ENCODE data around the gene ISG20L2. TPM values are rescaled to one million over a fixed set of nuclear protein-coding genes. Genes with fewer than 3 reads are reported as not detected.
A peak's percentile ranks its signal among the peaks of the same experiment; 100 is the strongest.
"Not testable (repeated sequence)": the region's sequence is repeated elsewhere in the genome, so short reads cannot be mapped to it uniquely, and the experiment has no call there.

The ISG20L2 gene
- total RNA-seq, 1 donor from 2014 or later = 12.4 TPM

- intact Hi-C loops (cut with DNase I); DNase-seq (ENCODE audit: low spot score): not testable (repeated sequence)
Measured at GRCh38 chr1:156757572-156758253, 29.1 kb upstream of the ISG20L2 start.

GRCh38 chr1:156756355-156756754 lies 27.8 kb upstream of the ISG20L2 start:
- intact Hi-C loops (cut with DNase I) = no loop called here
- DNase-seq (ENCODE audit: low spot score) = no peak

DNA sequence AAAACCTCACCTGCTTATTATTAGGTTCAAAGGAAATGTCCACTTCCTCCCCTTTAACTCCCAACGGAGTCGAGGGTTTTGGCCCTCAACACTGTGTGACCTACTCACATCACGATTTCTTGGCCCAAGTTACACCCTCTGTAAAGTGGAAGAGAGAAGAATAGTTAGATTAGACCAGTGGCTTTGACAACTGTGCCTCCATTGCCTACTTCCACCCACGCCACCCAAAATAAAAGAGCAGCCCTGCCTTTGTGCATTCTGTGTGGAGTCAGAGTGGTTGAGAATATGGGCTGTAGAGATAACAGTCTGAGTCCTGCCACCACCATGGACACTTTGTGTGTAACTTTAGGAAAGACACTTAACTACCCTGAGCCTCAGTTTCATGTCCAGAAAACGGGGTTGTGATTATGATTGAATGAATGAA lies 27.0 kb upstream of the ISG20L2 start:
- intact Hi-C loops (cut with DNase I) = no loop called here
- peak; percentile 2 for DNase-seq (ENCODE audit: low spot score)

DNA sequence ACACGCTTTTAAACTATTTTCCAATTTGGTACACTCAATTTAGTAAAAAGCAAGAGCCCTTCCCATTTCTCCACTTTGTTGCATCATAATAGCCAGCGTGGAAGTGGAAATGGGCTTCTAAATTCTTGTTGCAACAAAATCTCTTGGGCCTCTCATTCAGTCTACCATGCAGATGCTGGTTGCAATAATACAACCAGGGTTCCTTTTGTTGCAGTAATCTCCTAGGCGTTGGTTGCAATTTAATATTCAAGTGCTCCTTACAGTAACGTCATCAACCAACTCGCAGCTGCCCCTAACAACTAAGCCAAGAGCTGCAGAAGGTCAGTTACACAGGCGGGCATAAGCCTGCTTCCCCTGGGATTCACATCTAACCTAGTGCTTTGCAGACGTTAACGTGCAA lies 25.7 kb upstream of the ISG20L2 start:
- intact Hi-C loops (cut with DNase I) = no loop called here
- DNase-seq (ENCODE audit: low spot score) = no peak

DNA sequence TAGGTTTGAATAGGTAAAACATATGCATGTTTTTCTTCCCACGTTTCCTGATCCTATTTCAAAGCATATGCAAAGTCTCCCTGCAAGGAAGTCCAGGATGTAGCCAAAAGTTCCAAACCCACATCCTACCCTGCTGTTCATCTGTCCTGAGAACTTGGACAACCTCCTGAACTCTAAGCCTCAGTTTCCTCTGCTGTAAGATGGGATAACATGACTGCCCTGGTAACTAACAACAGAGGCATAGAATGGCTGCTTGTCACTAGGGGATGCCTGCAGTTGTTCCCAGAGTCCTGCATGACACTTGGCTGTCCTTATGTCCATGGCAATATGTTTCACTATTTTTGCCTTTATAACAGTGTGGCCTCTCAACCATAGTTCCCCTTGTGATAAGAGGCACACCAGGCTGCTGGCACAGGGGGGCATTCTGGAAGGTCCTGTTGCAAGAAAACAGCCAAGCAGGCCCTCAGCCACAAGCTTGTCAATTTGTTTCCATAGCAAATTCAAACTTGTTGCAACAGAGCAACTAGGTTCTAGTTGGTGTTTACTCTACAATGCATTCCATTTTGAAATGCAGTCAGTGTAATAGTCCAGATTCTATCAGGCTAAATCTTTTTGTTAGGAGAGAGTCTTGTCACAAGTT lies 24.4 kb upstream of the ISG20L2 start:
- intact Hi-C loops (cut with DNase I) = loop anchor here (1.0 kb wide), 1 partner anchor 13 kb away; no protein-coding TSS in a partner anchor
- peak; percentile 68 for DNase-seq (ENCODE audit: low spot score)

DNA sequence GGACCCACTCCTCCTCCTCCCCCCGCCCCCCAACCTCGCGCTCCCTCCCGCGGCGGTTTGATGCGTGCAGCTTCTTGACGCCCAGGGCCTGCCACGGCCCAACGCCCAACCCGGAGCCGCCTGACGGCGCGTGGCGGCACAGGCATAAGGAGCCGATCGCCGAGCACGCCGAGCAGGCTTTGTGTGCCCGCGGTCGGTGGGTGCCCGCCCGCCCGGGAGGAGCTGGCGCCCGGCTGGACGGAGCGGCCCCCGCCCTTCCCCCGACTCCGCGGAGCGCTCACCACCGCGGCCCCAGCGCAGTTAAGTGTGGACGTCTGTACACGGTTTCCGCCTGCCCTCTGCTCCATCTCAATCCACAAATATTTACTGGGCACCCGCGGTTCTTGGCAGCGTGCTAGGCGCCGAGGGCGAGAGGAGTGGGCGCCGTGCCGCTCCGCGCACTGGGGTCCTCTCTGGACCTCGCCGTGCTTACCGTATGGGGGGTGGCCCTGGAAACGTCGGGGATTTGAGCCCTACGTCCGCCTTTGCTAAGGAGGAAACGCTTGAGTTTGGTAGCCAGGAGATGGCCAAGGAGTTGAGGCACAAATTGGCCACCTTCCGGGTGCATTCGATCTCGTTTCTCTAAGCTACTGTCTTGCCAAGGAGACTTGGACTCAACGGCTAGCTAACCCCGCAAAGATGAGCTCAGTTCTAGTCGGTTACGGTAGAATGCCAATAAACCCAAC lies 23.4 kb upstream of the ISG20L2 start:
- intact Hi-C loops (cut with DNase I) = loop anchor here (1.0 kb wide), 1 partner anchor 14 kb away; no protein-coding TSS in a partner anchor

DNA sequence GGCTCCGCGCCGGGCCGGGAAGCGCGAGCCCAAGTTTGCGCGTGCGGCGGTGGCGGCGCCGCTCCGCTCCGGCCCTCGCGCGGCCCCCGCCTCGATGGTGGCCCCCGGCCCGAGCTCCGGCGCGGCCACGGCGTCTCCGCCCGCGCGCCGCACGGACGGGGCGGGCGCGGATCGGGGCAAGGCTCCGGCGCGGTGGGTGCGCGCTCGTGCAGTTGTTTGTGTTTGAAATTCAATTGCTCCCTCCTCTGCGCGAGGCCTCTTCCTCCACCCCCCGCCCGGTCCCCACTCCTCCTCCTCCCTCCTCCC lies 22.8 kb upstream of the ISG20L2 start, which contains the start of gene HDGF:
TSS of gene HDGF (minus strand) at position 225 of the 306 bp plus-strand sequence. CDS start 246 bp downstream, outside the sequence.
- no peak for DNase-seq (ENCODE audit: low spot score)
- intact Hi-C loops (cut with DNase I) = no loop called here

More for the DNA sequence above, 23.4 kb upstream of the ISG20L2 start:
- DNase-seq (ENCODE audit: low spot score) = peak; percentile 99

- intact Hi-C loops (cut with DNase I) = no loop called here
- no peak for DNase-seq (ENCODE audit: low spot score)
Measured at GRCh38 chr1:156750711-156751450, 22.3 kb upstream of the ISG20L2 start.

DNA sequence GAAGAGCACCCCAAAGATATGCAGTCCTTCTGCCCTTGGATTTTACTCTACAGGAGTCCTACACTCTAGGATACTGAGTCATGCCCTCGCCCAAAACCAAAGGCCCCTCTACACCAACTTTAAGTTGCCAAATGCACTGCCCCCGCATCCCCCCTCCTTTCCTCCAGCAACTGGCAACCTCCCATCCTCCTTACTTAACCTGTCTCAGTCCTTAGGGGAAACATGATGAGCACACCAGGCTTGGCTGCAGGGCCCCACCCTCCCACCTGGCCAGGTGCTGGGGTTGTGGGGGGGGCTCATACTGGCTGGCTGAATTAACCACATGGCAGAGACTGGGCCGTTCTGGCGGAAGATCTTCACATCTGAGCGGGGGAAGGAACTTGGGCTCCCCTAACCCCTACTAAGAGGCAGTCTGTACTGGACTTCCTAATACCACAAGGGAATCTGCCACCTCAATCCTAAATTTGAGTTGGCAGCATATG lies 21.7 kb upstream of the ISG20L2 start:
- no peak for DNase-seq (ENCODE audit: low spot score)
- intact Hi-C loops (cut with DNase I) = no loop called here

GRCh38 chr1:156749419-156750118 lies 21.0 kb upstream of the ISG20L2 start:
- no peak for DNase-seq (ENCODE audit: low spot score)
- intact Hi-C loops (cut with DNase I) = no loop called here

DNA sequence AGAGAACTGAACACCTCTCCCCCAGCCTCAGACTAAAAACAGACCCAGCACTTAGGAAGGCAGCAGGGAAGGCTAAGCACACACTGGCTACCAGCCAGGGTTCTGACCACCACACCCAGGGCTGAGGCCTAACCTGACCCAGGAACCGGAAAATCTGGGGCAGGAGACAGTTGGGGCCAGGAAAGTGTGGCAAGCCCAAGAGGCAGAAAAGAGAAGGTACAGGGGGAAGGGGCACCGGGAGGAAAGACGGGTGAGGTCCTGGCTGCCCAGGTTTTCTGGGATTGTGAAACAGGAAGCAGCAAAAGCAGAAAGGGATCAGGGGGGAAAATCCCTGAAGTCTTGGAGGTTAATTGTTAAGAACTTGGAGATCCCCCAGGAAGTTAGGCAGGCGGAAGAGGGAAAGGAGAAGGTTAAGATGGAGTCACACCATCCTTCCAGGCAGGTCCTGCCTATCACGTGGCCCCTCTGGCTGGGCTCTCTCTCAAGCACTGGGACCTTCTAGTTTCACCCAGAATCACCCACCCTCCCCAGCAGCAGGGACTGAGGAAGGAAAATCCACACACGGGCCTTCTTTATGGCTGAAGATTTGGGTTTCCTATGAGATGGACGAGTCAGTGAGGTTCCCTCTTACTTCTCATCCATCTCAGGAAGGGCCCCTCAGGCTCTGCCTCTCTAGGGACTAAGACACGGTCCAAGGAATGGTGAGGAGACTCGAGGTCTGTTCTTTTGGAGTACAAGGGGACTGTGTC lies 20.3 kb upstream of the ISG20L2 start:
- intact Hi-C loops (cut with DNase I) = no loop called here
- peak; percentile 81 for DNase-seq (ENCODE audit: low spot score)

- intact Hi-C loops (cut with DNase I) = no loop called here
- no peak for DNase-seq (ENCODE audit: low spot score)
Measured at GRCh38 chr1:156747742-156748669, 19.4 kb upstream of the ISG20L2 start.

DNA sequence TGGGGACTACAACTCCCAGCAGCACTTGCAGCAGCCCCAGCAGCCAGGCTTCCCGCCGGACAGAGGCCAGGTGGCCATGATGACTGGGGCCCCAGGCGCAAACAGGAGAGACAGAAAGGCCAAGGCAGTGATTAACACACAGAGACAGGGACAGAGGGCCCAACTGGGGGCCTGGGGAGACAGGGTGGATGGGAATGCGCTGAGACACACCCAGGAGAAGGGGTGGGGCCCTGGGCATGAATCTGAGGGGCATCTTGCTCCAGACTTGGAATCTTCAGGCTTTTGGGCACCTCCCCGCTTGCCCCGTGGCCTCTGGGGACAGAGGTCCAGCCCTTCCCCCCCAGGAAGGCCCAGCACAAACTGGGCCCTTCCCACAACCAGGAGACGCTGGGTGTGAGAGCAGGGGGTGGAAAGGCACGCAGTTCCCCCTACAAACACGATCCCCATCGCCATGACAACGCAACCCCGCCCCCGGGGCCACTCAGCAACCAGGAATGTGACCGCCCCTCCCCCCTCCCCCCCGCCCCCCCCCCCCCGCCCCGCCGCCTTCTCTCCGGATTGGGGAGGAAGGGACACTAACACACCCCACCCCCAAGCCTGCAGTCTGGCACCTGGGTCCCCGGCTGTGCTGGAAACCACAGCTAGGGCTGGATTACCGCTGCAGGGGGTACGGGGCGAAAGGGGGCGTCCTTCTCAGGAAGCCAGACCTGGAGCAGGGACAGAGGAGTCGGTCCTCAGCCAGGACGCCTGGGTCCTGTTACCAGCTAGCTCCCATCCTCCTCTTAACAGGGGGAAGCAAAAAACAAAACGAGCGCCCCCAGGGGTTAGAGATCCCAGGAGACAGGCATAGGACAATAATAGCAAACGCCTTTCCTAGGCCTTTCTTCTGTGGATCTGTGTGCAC lies 18.4 kb upstream of the ISG20L2 start:
- intact Hi-C loops (cut with DNase I) = no loop called here
- DNase-seq (ENCODE audit: low spot score) = peak; percentile 91

GRCh38 chr1:156746406-156746727 lies 17.8 kb upstream of the ISG20L2 start:
- DNase-seq (ENCODE audit: low spot score) = no peak
- intact Hi-C loops (cut with DNase I) = no loop called here

DNA sequence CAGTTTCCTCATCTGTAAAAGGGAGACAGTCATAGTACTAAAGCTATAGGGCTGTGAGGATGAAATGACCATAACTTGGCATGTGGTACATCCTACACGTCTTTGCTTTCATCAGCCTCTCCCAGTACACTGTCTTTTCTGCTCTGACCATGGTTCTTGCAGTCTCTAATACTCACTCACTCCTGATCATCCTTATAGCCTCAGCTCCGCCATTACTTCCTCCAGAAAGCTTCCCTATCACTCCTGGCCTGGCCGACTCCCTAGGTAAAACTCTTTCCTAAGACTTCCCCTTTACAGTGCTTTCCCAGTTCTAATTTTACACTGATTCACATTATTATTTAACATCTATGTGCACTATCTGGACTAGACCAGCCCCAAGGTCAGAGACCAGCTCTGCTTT lies 17.3 kb upstream of the ISG20L2 start:
- intact Hi-C loops (cut with DNase I) = no loop called here
- DNase-seq (ENCODE audit: low spot score) = no peak

DNA sequence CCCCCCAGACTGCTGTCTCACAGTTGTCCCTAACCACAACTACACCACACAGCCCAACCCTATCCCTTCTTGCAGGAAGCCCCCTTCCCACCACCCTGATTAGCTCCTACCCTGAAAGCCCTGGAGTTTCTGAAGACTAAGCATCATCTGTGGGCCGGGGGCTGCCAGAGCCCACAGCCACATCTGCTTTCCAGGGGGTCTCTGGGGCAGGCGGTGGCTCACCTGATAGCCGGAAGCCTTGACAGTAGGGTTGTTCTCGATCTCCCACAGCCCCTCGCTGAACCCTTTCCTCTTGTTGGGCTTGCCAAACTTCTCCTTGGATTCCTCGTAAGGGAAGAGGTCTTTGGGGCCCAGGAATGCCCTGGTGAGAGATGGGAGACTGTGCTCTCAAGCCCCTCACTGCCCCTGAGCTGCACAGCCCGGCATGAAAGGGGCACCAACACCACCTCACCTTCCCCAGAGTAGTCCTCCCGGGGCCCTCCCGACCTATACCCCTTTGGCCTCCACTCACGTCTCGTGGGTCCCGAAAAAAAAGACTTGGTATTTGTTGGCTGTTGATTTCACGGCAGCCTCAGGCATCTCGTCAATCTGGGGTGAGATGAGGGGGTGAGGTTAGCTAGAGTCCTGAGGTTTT lies 16.3 kb upstream of the ISG20L2 start:
- intact Hi-C loops (cut with DNase I) = no loop called here
- no peak for DNase-seq (ENCODE audit: low spot score)

Data from cardiac septum (tissue), 1 donor.